Tibial artery (tissue), 4 donors: Measurements from ENCODE around the gene MIXL1.
"Not testable (repeated sequence)": the region's sequence is repeated elsewhere in the genome, so short reads cannot be mapped to it uniquely, and the experiment has no call there.

ENCODE experiments used
- DNase-seq, 2 donors: peaks; one replicate each; pipeline ENCODE4 v3.0.0-alpha.2; 2019
- H3K27ac ChIP-seq, 2 donors: fragments of 200-600 bp; sonication (generic) in 1 of 2; 1 replicate in 1 of 2; 2 replicates in 1 of 2; pipeline ENCODE4 v1.5.1; 2018 to 2019; ENCODE audit warnings: mild to moderate bottlenecking in 1 of 2
- H3K27me3 ChIP-seq, 2 donors: fragments of 200-600 bp; sonication (generic) in 1 of 2; one replicate each; pipeline versions ENCODE4 v1.5.1 to v1.6.0; 2016 to 2019
- H3K36me3 ChIP-seq, 3 donors: fragments of 200-600 bp; sonication (generic) in 2 of 3; one replicate each; pipeline ENCODE4 v1.5.1; 2016 to 2019; ENCODE audit warnings: mild to moderate bottlenecking in 2 of 3
- H3K4me1 ChIP-seq, 4 donors: fragments of 200-600 bp; sonication (generic) in 2 of 4; 1 replicate in 3 of 4; 2 replicates in 1 of 4; pipeline ENCODE4 v1.5.1; 2016 to 2019
- H3K4me3 ChIP-seq, 2 donors: fragments of 200-600 bp; sonication (generic) in 1 of 2; 1 replicate in 1 of 2; 2 replicates in 1 of 2; pipeline ENCODE4 v1.5.1; 2018 to 2019; ENCODE audit warnings: mild to moderate bottlenecking in 2 of 2
- H3K9me3 ChIP-seq, 3 donors: fragments of 200-600 bp; sonication (generic) in 1 of 3; one replicate each; pipeline ENCODE4 v1.5.1; 2016 to 2019
- CTCF ChIP-seq, 2 experiments: fragments of 200-600 bp in 1 of 2; fragments of 450-650 bp in 1 of 2; IDR thresholded peaks; one replicate each; pipeline ENCODE4 v1.5.1; 2017 to 2019; ENCODE audit warnings: antibody characterized with exemption in 2 of 2, mild to moderate bottlenecking in 1 of 2, moderate library complexity in 1 of 2
- intact Hi-C: fragments of 100-400 bp; cut with DNase I; formaldehyde crosslinking; loops from one replicate; pipeline ENCODE4 v1.15.0; 2023; ENCODE audit warnings: low total_unique reads

MIXL1 gene

DNA sequence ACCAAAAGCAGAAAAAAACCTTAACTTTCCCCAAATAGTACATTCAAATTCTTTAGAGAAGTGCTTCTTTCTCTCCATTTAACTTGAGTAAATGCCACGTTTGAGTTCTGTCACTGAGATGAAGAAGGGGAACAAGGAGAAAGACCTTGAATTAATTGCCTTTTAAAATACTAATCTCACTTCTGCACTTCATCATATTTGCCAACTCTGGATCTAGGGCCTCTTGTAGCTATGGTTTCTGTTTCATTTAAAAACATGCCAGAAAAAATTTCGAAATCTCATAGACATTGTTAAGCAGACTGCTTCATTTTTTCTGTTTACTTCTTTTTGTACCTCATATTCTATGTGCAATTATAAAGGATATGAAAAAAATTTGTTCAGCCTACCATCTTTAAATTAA, 24.6 kb downstream of the MIXL1 start:
- Histone ChIP-seq H3K9me3 (no peaks in the 10 kb centered on the region), H3K27me3 (no peaks in the 10 kb centered on the region), H3K27ac (no peak overlapping the region), H3K36me3 (peaks cover 0 to 10% (median 0%) of the 10 kb centered on the region in 3 donors), H3K4me3 (no peak overlapping the region), H3K4me1 (no peaks in the 10 kb centered on the region)
- intact Hi-C loops: no loop called here
- no peak for DNase-seq
- no peak for TF ChIP-seq CTCF (IDR thresholded peaks at IDR 0.05)

- intact Hi-C loops: no loop called here
- TF ChIP-seq CTCF (IDR thresholded peaks at IDR 0.05): no peak
- no peak for DNase-seq
- no peaks in the 10 kb centered on the region for H3K4me1 ChIP-seq
- no peak overlapping the region for H3K27ac ChIP-seq
- H3K27me3 ChIP-seq: no peaks in the 10 kb centered on the region
- H3K4me3 ChIP-seq: no peak overlapping the region
- no peaks in the 10 kb centered on the region for H3K9me3 ChIP-seq
- H3K36me3 ChIP-seq: peaks cover 0 to 10% (median 0%) of the 10 kb centered on the region in 3 donors
Measured at GRCh38 chr1:226248796-226249195, 25.3 kb downstream of the MIXL1 start.

- no peak for DNase-seq
Measured at GRCh38 chr1:226250511-226250910, 27.0 kb downstream of the MIXL1 start.

DNA sequence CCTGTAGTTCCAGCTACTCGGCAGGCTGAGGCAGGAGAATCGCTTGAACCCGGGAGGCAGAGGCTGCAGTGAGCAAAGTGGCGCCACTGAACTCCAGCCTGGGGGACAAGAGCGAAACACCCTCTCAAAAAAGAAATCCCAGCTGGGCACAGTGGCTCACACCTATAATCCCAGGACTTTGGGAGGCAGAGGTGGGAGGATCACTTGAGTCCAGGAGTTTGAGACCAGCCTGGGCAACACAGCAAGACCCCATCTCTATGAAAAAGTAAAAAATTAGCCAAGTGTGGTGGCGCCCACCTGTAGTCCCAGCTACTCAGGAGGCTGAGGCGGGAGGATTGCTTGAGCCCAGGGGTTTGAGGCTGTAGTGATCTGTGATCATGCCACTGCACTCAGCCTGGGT, 29.4 kb downstream of the MIXL1 start:
- H3K9me3 ChIP-seq, H3K36me3 ChIP-seq, DNase-seq, H3K27ac ChIP-seq, H3K4me3 ChIP-seq, intact Hi-C loops, H3K27me3 ChIP-seq, H3K4me1 ChIP-seq: not testable (repeated sequence)

More at GRCh38 chr1:226250511-226250910, 27.0 kb downstream of the MIXL1 start:
- Histone ChIP-seq H3K27me3 (no peaks in the 10 kb centered on the region), H3K9me3 (no peaks in the 10 kb centered on the region), H3K4me3 (no peak overlapping the region), H3K36me3 (peaks cover 0 to 10% (median 0%) of the 10 kb centered on the region in 3 donors), H3K4me1 (no peaks in the 10 kb centered on the region), H3K27ac (no peak overlapping the region)
- intact Hi-C loops: no loop called here
- TF ChIP-seq CTCF (IDR thresholded peaks at IDR 0.05): no peak

- H3K4me1 ChIP-seq: no peaks in the 10 kb centered on the region
- no peaks in the 10 kb centered on the region for H3K9me3 ChIP-seq
- no peak overlapping the region for H3K4me3 ChIP-seq
- intact Hi-C loops: no loop called here
- H3K27me3 ChIP-seq: no peaks in the 10 kb centered on the region
- peaks cover 0 to 10% (median 0%) of the 10 kb centered on the region in 3 donors for H3K36me3 ChIP-seq
- no peak overlapping the region for H3K27ac ChIP-seq
- no peak for TF ChIP-seq CTCF (IDR thresholded peaks at IDR 0.05)
- DNase-seq: no peak
Measured at GRCh38 chr1:226253933-226254332, 30.5 kb downstream of the MIXL1 start.

DNA sequence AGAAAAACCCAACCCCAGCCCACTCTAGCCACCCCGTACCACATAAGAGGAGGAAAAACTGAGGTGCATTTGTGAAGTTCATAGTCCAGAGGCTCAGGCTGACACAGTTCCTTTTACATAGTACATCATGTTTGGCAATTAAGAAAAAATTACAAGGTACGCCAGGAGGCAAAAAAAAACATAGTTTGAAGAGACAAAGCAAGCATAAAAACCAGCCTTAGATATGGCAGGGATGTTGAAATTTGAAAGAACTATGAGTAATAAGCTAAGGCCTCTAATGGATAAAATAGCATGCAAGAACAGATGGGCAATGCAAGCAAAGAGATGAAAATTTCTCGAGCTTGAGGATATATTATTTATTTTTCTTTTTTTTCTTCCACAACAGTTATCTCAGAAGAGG, 31.9 kb downstream of the MIXL1 start:
- no peak for TF ChIP-seq CTCF (IDR thresholded peaks at IDR 0.05)
- intact Hi-C loops: no loop called here
- Histone ChIP-seq H3K27ac (no peak overlapping the region), H3K9me3 (no peaks in the 10 kb centered on the region), H3K4me1 (no peaks in the 10 kb centered on the region), H3K36me3 (no peaks in the 10 kb centered on the region), H3K4me3 (no peak overlapping the region), H3K27me3 (no peaks in the 10 kb centered on the region)
- no peak for DNase-seq
